ENCODE measurements around the gene IGSF23.
"Not testable (repeated sequence)": the region's sequence is repeated elsewhere in the genome, so short reads cannot be mapped to it uniquely, and the experiment has no call there.

Gene IGSF23

GRCh38 chr19:44608391-44608821, 5.0 kb upstream of the IGSF23 start:
- in situ Hi-C loops (cut with MboI; ENCODE audit: low sequenced_read_pairs, unreplicated experiment): no loop called here
- no peak for DNase-seq (ENCODE audit: low spot score)
- TF ChIP-seq CTCF (IDR thresholded peaks at IDR 0.05; ENCODE audit: borderline replicate concordance, control extremely low read depth, extremely low read depth, insufficient read depth, missing control alignments): no peak

- no peak for DNase-seq (ENCODE audit: low spot score)
- TF ChIP-seq CTCF (IDR thresholded peaks at IDR 0.05; ENCODE audit: borderline replicate concordance, control extremely low read depth, extremely low read depth, insufficient read depth, missing control alignments): no peak
- in situ Hi-C loops (cut with MboI; ENCODE audit: low sequenced_read_pairs, unreplicated experiment): no loop called here
Observed at GRCh38 chr19:44609219-44609618, 4.1 kb upstream of the IGSF23 start.

- in situ Hi-C loops (cut with MboI; ENCODE audit: low sequenced_read_pairs, unreplicated experiment); DNase-seq (ENCODE audit: low spot score): not testable (repeated sequence)
Observed at GRCh38 chr19:44610497-44610896, 2.9 kb upstream of the IGSF23 start.

GRCh38 chr19:44611812-44612295, 1.5 kb upstream of the IGSF23 start:
- in situ Hi-C loops (cut with MboI; ENCODE audit: low sequenced_read_pairs, unreplicated experiment): no loop called here
- DNase-seq (ENCODE audit: low spot score): no peak
- no peak for TF ChIP-seq CTCF (IDR thresholded peaks at IDR 0.05; ENCODE audit: borderline replicate concordance, control extremely low read depth, extremely low read depth, insufficient read depth, missing control alignments)

GRCh38 chr19:44614313-44614712, 950 bp downstream of the IGSF23 start:
- no peak for TF ChIP-seq CTCF (IDR thresholded peaks at IDR 0.05; ENCODE audit: borderline replicate concordance, control extremely low read depth, extremely low read depth, insufficient read depth, missing control alignments)
- DNase-seq (ENCODE audit: low spot score): no peak
- in situ Hi-C loops (cut with MboI; ENCODE audit: low sequenced_read_pairs, unreplicated experiment): no loop called here

GRCh38 chr19:44615863-44616247, 2.5 kb downstream of the IGSF23 start:
- in situ Hi-C loops (cut with MboI; ENCODE audit: low sequenced_read_pairs, unreplicated experiment): no loop called here
- DNase-seq (ENCODE audit: low spot score): no peak
- no peak for TF ChIP-seq CTCF (IDR thresholded peaks at IDR 0.05; ENCODE audit: borderline replicate concordance, control extremely low read depth, extremely low read depth, insufficient read depth, missing control alignments)

- TF ChIP-seq CTCF (IDR thresholded peaks at IDR 0.05; ENCODE audit: borderline replicate concordance, control extremely low read depth, extremely low read depth, insufficient read depth, missing control alignments): no peak
- DNase-seq (ENCODE audit: low spot score): no peak
- in situ Hi-C loops (cut with MboI; ENCODE audit: low sequenced_read_pairs, unreplicated experiment): no loop called here
Observed at GRCh38 chr19:44617110-44617880, 3.9 kb downstream of the IGSF23 start.

All from GM13976 (cell line).